GM21381 (cell line): ENCODE measurements around the gene NR2F1-AS1.

Experiments
- ATAC-seq: cut with Tn5 transposase; IDR thresholded peaks from one replicate; pipeline ENCODE4 v1.9.1; 2021; ENCODE audit warnings: mild to moderate bottlenecking, moderate library complexity; ENCODE audit not compliant: unreplicated experiment

Gene NR2F1-AS1

DNA sequence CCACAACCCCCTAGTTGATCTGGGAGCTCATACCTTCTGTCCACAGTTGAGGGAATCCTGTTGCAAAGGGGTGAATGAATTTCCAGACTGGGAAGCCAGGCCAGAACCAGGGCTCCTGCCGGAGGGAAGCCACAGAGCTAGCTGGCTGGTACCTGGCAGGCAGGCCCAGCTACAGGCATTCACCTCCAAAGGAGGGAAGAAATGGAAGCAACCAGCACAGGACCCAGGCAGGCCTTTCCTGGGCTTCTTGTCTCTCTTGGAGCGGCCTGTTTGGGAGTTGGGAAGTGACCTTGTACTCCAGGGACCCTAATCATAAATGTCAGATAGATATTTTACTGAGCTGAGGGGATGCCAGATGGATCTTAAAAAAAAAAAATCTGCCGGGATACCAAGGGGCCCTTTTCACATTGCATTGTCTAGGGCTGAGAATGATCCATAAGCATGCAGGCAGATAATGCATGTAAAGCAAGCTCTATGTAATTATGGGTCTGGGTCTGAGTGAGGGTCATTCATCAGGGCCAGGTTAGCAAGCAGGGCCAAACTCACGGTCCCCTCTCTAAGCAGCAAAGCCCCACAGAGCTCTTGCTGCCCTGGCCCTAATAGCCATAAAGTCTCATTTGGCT lies 10.4 kb upstream of the NR2F1-AS1 start:
- no peak for ATAC-seq

DNA sequence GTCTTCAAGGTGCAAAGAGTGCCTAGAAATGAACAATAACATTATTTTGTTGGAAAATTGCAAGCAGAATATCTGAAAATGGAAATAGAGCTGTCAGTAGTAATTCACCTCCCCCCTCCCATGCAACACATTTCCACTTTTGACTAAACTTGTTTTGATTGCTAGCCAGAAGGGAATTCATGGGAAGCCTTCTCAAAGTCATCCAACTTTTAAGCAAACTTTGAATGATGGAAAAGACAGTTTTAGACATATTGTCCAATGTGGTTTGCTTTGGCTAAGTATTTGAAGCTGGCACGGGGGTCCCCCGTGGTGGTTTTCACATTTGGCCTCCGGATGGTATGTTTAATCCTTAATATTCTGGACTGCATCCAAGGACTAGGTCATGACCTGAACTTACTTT lies 9.5 kb upstream of the NR2F1-AS1 start:
- ATAC-seq, result no peak

DNA sequence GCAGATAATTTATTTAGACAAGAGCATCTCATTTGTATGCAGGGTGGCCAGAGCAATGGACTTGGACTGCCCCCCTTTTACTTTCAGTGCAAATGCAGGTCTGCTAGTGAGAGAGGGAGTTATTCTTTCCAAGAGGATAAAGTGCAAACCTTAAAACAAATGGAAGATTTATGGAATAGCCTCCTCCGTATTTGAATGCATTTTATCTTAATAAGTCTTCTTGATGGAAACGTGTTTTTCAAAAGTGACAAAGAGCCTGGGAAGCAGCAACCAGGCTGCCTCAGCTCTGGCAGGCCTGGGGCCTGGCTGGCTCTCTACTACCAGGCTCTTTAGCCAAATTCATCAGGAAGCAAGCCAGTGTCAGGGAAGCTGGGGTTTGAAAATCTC lies 8.8 kb upstream of the NR2F1-AS1 start:
- no peak for ATAC-seq

DNA sequence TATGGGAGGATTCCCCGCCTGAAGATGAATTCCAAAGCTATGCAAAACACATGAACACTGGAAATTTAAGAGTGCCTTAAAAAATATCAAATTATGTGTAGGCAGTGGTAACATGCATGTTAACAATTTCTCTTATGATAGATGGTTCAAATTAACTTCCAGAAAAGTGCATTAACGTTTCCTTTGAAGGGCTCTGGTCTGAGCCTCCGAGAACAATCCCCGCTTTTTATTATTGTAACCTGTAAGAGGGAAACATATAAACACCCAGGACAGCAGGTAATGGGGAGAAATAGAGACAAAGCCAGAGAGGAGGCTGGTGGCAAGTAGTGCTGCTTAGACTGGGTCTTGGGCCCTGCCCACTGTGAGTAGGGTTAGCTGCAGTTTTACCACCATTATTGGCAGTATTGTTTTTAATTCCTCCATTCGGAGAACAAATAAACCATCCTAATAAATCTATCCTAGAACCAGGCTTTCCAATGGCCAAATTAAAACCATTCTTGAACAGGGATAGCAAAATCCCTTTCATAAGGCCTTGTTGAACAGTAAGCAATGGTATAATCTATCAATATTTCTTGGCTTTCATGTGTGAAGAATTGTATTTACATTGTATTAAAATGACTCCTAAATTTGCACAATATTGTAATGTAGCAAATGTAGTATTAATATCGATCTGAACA lies 8.3 kb upstream of the NR2F1-AS1 start:
- no peak for ATAC-seq

DNA sequence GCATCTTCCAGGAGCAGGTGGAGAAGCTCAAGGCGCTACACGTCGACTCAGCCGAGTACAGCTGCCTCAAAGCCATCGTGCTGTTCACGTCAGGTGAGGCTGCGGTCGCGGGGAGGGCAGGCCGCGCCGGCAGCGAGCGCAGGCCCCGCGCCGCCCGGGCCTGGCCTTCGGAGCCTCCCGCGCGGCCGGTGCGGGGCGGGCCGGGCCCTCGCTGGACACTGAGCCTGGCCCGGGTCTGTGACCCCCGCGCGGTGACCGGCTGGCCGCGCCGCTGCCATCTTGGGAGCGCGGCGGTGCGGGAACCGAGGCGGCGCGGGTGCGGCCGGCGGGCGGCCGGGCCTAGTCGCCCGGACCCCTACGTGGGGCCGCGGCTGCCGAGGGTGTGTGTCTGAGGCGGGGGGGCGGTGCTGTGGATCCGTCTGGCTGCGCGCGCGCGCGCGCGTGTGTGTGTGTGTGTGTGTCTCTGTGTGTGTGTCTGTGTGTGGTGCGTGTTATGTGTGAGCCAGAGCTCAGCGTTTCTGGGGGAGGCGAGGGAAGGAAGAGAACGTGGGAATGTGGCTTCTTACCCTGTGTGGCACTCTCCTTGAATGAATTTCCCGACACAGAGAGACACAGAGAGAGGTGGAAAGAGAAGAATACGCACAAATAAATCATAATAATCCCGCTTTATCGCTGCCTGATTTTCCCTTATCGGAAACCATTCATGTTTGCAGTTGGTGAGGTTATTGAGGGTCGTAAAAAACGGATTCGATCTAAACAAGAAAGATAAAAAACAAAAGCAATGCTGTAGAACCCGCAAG lies 7.5 kb upstream of the NR2F1-AS1 start:
- no peak for ATAC-seq

DNA sequence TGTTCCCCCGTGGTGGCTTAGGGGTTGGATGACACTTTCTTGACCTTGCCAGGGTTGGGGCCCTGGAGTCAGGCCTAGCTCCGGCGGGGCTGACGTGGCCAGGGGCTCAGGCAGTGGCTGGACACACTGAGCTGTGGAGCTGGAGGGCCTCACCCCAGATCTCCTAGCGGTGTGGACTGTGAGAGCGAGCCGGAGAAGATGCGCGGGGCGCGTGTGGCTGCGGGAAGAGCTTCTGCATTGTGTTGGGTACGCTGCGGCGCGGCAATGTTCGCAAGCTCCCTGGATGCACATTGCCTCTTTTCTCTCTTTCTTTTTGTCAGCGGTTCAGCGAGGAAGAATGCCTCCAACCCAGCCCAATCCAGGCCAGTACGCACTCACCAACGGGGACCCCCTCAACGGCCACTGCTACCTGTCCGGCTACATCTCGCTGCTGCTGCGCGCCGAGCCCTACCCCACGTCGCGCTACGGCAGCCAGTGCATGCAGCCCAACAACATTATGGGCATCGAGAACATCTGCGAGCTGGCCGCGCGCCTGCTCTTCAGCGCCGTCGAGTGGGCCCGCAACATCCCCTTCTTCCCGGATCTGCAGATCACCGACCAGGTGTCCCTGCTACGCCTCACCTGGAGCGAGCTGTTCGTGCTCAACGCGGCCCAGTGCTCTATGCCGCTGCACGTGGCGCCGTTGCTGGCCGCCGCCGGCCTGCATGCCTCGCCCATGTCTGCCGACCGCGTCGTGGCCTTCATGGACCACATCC lies 6.8 kb upstream of the NR2F1-AS1 start:
- ATAC-seq, result no peak

DNA sequence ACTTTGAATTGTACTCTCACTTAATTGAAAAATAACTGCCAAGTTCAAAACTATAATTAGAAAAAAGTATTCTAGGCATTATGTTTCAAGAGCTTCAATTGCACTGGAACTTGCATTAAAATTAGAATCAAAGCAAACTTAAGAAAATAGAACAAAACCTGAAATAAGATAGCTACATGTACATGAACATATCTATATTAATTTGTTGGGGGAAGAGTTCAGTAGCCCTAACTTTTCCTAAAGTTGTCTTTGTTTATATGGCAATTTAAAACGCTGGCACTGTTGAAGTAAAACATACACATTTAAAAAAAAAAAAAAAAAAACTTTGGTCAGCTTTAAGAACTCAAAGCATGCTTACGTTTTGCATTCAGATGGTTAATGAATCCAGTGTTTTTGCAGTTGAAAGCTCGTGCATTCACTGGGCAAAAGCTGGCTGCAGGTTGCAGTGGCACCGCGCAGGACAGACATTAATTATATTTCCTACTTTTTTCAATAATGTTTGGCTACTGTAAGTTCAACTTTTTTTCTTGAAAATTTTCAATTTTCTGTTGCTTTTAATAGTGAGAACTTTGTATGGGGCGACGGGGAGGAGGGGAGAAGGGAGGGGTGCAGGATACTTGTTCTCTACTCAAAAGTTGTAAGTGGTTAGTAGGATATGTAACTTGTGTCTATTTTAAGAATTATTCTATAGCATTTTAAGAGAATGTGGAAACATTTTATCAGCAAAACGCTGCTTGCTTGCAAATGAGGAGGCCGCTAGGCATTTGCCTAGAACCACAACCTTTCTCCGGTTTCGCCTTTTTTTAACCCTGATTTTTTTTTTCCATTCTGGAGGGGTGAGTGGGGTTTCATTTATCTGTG lies 5.9 kb upstream of the NR2F1-AS1 start:
- ATAC-seq, result no peak

DNA sequence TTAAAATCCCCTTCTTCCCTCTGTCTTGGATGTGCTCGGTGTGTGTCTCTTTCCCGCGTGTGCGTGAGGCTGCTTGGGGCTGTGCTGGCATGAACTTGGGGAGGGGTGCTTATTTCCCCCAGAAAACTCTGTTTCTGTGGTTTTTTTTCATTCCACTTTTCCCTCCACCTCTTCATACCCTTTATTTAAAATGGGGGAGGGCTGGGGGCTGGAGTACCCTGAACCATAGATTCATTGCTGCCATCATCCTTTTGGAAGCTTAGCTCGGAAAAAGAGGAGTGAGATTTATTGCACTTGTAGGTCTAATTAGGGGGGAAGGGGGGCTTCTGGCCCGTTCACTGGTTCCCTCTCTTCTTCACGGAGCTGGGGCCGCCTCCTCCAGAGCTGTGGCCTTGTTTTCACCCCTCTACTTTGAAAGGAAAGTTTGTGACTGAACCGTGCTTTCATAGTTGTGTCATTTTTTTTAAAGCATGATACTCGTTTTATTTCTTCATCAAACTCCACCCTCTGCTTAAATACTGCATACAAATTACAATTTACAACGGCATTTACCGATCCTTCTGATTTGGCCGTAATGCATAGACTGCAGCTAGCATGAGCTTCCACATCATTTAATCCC lies 4.9 kb upstream of the NR2F1-AS1 start:
- no peak for ATAC-seq

DNA sequence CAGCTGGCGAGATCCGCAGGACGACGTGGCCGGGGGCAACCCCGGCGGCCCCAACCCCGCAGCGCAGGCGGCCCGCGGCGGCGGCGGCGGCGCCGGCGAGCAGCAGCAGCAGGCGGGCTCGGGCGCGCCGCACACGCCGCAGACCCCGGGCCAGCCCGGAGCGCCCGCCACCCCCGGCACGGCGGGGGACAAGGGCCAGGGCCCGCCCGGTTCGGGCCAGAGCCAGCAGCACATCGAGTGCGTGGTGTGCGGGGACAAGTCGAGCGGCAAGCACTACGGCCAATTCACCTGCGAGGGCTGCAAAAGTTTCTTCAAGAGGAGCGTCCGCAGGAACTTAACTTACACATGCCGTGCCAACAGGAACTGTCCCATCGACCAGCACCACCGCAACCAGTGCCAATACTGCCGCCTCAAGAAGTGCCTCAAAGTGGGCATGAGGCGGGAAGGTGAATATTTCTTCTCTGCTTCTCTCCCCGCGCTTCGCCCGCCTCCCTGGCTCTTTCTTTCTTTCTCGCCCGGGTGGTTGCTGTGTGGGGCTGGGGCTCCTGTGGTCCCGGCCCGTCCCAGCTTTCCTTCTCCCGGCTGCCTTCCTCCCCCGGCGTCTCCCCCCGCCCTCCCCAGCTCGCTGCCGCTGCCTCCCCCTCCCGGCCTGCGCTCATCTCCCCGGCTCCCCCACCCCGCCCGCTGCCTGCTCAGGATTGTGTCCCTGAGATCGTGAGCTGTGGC lies 4.2 kb upstream of the NR2F1-AS1 start:
- no peak for ATAC-seq

DNA sequence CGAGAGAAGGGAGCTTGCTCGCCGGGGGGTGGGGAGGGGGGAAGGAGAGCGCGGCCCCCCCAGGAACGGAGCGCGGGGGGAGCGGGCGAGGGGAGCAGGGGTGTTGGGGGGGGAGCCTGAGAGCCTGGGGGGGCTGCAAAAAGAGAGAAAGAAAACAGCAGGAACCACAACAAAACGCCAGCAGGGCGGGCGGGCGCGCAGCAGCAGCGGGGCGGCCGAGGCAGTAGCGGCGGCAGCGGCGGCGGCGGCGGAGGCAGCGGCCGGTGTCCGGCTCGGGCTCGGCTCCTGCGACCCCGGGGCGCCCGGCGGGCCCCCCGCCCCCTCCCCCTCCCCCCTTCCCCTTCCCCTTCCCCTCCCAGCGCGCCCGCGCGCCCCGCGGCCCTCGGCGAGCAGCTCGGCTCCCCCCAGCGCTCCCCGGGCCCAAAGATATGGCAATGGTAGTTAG lies 3.6 kb upstream of the NR2F1-AS1 start:
- ATAC-seq, result no peak

DNA sequence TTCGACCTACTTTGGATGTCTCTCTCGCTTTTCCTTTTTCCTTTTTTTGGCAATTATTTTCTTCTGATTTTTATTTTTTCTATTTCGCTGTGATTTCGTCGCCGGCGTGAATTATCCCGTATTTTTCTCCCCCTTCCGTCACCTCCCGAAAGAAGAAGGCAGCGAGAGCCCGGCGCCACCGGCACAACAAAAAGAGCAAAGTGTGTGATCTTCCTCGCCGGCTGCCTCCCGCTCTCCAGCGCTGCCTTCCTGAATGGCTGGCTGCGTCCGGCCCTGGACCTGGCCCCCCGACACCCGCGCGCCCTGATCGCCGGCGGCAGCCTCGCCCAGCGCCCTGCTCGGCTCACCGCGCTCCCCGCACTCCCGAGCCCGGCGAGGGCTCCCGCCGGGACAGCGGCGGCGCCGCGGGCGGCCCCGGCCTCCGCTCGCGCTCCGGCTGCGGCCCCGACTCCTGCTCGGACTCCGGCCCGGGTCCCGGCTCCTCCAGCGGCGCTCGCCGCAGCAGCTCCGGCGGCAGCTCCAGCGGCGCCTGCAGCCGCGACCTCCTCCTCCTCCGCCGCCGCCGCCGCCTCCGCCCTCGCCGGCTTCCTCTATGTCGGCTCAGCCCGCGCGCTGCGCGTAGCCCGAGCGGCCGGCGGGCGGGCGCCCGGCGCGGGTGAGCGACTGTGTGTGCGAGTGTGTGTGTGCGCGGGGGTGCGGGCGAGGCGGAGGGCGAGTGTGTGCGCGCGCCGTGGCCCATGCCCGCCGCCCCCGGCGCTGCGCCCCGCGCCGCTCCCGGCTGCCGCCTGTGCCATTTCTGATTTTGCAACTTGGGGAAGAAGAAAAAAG lies 3.0 kb upstream of the NR2F1-AS1 start:
- no peak for ATAC-seq

DNA sequence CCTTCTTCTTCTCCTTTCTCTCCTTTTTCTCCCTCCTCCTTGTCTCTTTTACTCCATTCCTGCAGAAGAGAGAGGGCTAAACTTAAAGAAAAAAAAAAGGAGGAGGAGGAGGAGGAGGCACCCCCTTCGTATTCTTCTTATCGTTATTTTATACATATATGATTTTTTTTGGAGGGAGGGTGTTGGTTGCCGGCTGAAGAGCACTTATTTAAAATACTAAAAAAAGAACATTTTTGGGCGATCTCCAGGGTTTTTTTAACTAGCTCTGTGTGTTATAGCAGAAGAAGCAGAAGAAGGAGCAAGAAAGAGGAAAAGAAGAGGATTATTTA lies 2.4 kb upstream of the NR2F1-AS1 start:
- no peak for ATAC-seq

DNA sequence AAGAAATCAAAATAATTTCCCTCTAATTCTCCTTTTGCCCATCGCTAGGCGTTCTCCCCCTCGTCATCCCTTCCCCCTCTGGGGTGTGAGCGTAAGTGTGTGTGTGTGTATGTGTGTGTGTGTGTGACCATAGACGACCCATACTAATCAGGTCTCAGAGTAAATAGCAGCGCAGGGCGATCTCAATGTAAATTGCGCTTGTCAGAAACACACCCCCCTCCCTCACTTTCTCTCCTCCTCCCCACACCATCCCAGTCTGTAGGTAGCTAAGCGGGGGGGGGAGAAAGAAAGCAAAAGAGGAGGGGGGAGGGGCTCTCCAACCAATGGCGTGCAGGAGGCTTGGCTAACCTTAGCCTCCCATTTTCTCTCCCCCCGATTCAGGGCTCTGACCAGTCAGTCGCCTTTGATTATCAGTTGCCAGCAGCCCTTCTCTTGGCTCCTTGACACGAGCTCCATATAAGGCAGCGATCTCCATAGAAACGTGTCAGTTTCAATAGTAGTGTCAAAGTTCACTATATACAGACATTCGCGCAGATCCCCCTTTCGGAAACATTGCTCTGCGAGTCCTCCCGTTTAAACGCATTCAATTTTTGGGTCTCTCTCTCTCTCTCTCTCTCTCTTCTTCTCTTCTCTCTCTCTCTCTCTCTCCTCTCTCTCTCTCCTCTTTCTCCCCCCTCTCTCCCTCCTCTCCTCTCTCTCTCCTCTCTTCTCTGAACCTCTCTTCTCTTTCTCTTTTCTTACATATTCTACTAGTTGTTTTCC lies 1.8 kb upstream of the NR2F1-AS1 start, which contains the start of gene NR2F1:
Gene NR2F1 (plus strand): TSS at position 546 of the 762 bp plus-strand sequence. CDS start 1,802 bp downstream, outside the sequence.
- no peak for ATAC-seq

DNA sequence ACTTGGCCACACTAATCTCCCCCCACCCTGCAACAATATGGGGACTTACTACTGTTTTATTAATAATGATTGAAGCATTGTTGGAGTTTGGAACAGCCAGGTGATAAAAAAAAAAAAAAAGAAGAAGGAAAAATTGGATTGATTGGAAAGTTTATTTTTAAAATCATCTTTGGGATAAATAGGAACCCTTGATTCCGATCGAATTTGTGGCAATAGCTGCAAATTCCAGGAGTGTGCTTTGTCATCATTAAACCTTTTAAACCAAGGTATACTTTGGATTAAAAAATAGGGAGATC lies 1.1 kb upstream of the NR2F1-AS1 start:
- no peak for ATAC-seq

DNA sequence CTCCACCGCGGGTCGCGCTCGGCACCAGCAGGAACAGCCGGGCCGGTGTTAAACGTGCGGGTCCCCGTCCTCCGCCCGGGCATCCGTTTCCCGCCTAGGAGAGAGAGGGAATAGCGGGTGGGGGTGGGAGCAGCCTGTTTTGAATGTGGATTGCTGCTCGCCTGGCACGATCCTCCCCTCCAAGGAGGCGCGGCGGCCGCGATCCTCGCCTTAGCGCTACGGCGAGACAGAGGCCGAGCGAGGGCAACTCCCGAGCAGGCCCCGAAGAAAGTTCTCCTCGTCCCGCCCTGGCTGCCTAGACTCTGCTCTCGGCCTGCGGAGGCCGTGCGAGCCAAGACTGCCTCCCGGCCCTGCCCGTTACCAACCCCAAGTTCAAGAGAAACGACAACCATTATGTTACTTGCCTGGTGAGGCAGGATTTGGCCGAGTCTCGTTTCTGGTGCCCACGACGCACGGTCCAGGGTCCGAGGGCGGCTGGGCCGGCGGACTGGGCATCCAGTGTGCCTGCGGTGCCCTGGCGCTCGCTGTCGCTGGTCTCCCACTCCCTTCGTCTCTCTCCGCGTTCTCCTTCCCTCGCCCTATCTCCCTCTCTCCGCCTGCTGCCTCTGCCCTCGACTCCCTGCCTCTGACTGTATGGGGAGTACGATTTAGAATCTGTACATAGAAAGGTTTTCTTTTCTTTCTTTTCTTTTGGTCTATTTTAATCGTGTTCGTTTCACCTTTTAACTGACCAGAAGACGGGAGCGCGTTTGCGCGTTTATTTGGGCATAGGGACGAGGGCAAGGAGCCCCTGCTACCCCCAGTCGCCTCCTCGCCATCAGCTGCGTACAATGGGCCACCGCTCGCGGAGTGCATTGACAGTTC lies 724 bp downstream of the NR2F1-AS1 start:
- no peak for ATAC-seq

DNA sequence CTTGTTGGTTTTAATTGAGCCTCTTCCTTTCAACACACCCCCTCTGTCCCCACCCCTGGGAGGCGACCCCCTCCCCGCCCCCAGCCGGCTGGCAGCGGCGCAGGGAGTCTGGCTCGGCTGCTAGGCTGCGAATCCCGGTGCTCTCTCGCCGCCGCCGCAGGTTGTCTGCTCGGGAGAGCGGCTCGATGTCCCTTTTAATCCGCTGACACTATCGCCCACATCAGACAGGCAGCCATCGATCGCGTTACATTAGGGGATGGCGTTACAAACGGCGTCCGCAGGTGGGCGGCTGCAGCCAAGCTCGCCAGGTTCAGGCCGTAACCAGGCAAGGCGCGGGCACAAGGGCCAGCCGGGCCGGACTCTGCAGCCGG lies 1.3 kb downstream of the NR2F1-AS1 start:
- no peak for ATAC-seq
